Thyroid gland (tissue), 4 donors: ENCODE measurements around the gene UPP1. TPM values are rescaled to one million over a fixed set of nuclear protein-coding genes. Genes with fewer than 3 reads are reported as not detected.

Experiments
- DNase-seq, 2 donors: peaks; one replicate each; pipeline ENCODE4 v3.0.0-alpha.2; 2019
- H3K27ac ChIP-seq, 3 donors: fragments of 200-600 bp; sonication (generic); 1 replicate in 2 of 3; 2 replicates in 1 of 3; pipeline ENCODE4 v1.5.1; 2016 to 2019; ENCODE audit warnings: mild to moderate bottlenecking in 1 of 3, moderate library complexity in 1 of 3
- H3K27me3 ChIP-seq: fragments of 200-600 bp; sonication (generic); one replicate; pipeline ENCODE4 v1.5.1; 2019
- H3K36me3 ChIP-seq, 2 donors: fragments of 200-600 bp; sonication (generic); one replicate each; pipeline ENCODE4 v1.5.1; 2016 to 2019
- H3K4me1 ChIP-seq, 2 donors: fragments of 200-600 bp; sonication (generic); one replicate each; pipeline ENCODE4 v1.5.1; 2017 to 2019
- H3K4me3 ChIP-seq, 3 donors: fragments of 200-600 bp; sonication (generic); replicated peaks in 1 of 3; 1 replicate in 2 of 3; 2 replicates in 1 of 3; pipeline ENCODE4 v1.5.1; 2016; ENCODE audit warnings: mild to moderate bottlenecking in 1 of 3
- H3K9me3 ChIP-seq: fragments of 200-600 bp; sonication (generic); one replicate; pipeline ENCODE4 v1.5.1; 2017
- CTCF ChIP-seq, 6 experiments: fragments of 200-600 bp in 3 of 6; fragments of 450-650 bp in 3 of 6; sonication (generic) in 3 of 6; IDR thresholded peaks; one replicate each; pipeline ENCODE4 v1.5.1; 2016 to 2019; ENCODE audit warnings: antibody characterized with exemption in 6 of 6, mild to moderate bottlenecking in 2 of 6, inconsistent platforms in 1 of 6, moderate library complexity in 1 of 6
- POLR2A ChIP-seq, 2 donors: fragments of 450-650 bp; IDR thresholded peaks; one replicate each; pipeline ENCODE4 v1.6.1; 2017; ENCODE audit warnings: antibody characterized with exemption in 2 of 2, mild to moderate bottlenecking in 2 of 2, moderate library complexity in 1 of 2
- WGBS, 2 donors: methylation state at CpG; one replicate each; pipeline ENCODE4 v1.1.5; 2017; 5-methylcytosine and 5-hydroxymethylcytosine counted together
- intact Hi-C: fragments of 100-400 bp; cut with DNase I; formaldehyde crosslinking; loops from one replicate; pipeline ENCODE4 v1.15.1; 2023
- total RNA-seq, 4 donors: library from RNA; depleted of rRNA; stranded (reverse); fragments of >200 nt; gene quantifications; one replicate each; pipeline ENCODE4 v1.2.3, GENCODE V29; 2016

The UPP1 gene
- total RNA-seq, 4 donors from 2014 or later: 11.3 to 16.9 (median 15.0) TPM

- no peaks in the 10 kb centered on the region for H3K36me3 ChIP-seq
- no peak for TF ChIP-seq CTCF (IDR thresholded peaks at IDR 0.05)
- TF ChIP-seq POLR2A (IDR thresholded peaks at IDR 0.05): no peak
- WGBS, 2 donors: 61% methylated on average over 3 of the region's 3 CpGs
- H3K4me3 ChIP-seq: no peak overlapping the region
- no peaks in the 10 kb centered on the region for H3K4me1 ChIP-seq
- intact Hi-C loops: no loop called here
- DNase-seq: no peak
- H3K27ac ChIP-seq: no peak overlapping the region
- H3K9me3 ChIP-seq: no peaks in the 10 kb centered on the region
- H3K27me3 ChIP-seq: no peaks in the 10 kb centered on the region
Measured at GRCh38 chr7:48042636-48043035, 46.4 kb upstream of the UPP1 start.

GRCh38 chr7:48045195-48045765 is 43.8 kb upstream of the UPP1 start:
- intact Hi-C loops: no loop called here
- no peaks in the 10 kb centered on the region for H3K4me1 ChIP-seq
- DNase-seq: no peak
- H3K36me3 ChIP-seq: no peaks in the 10 kb centered on the region
- H3K27ac ChIP-seq: no peak overlapping the region
- 73 to 76% methylated on average over 9 of the region's 9 CpGs for WGBS, 2 donors
- no peak overlapping the region for H3K4me3 ChIP-seq
- H3K9me3 ChIP-seq: no peaks in the 10 kb centered on the region
- TF ChIP-seq POLR2A (IDR thresholded peaks at IDR 0.05) (no peak), CTCF (IDR thresholded peaks at IDR 0.05) (no peak)
- no peaks in the 10 kb centered on the region for H3K27me3 ChIP-seq

- Histone ChIP-seq H3K36me3 (no peaks in the 10 kb centered on the region), H3K4me1 (no peaks in the 10 kb centered on the region), H3K27ac (no peak overlapping the region), H3K4me3 (no peak overlapping the region), H3K27me3 (no peaks in the 10 kb centered on the region), H3K9me3 (no peaks in the 10 kb centered on the region)
- DNase-seq: no peak
- TF ChIP-seq CTCF (IDR thresholded peaks at IDR 0.05) (no peak), POLR2A (IDR thresholded peaks at IDR 0.05) (no peak)
- intact Hi-C loops: no loop called here
- 74 to 75% methylated on average over 14 of the region's 14 CpGs for WGBS, 2 donors
Measured at GRCh38 chr7:48046458-48046857, 42.6 kb upstream of the UPP1 start.

DNA sequence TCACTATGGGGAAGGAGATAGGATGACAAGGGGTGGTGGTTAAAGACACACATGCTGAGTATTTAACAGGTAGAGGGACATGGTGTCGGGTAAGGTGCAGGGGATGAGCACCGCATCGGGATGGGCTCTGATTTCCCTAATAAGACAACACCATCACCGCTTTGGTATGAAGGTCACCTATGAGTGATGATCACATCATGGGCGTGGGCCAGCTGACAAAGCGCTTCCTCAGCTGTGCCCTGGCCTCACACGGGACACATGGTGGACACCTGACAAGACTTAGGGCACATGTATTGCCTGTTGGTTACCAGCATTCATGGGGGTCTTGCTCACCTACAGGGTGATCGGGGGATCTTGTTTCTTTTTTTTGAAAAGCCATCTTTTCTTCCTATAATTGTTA is 41.0 kb upstream of the UPP1 start:
- no peaks in the 10 kb centered on the region for H3K36me3 ChIP-seq
- intact Hi-C loops: no loop called here
- no peaks in the 10 kb centered on the region for H3K27me3 ChIP-seq
- no peak overlapping the region for H3K4me3 ChIP-seq
- H3K27ac ChIP-seq: no peak overlapping the region
- no peak for DNase-seq
- H3K4me1 ChIP-seq: no peaks in the 10 kb centered on the region
- WGBS, 2 donors: 96 to 99% methylated on average over 8 of the region's 8 CpGs
- H3K9me3 ChIP-seq: no peaks in the 10 kb centered on the region
- TF ChIP-seq CTCF (IDR thresholded peaks at IDR 0.05): no peak
- no peak for TF ChIP-seq POLR2A (IDR thresholded peaks at IDR 0.05)

GRCh38 chr7:48049850-48050249 is 39.2 kb upstream of the UPP1 start:
- Histone ChIP-seq H3K4me3 (no peak overlapping the region), H3K36me3 (no peaks in the 10 kb centered on the region), H3K4me1 (no peaks in the 10 kb centered on the region), H3K27ac (no peak overlapping the region), H3K27me3 (no peaks in the 10 kb centered on the region), H3K9me3 (no peaks in the 10 kb centered on the region)
- TF ChIP-seq POLR2A (IDR thresholded peaks at IDR 0.05): no peak
- TF ChIP-seq CTCF (IDR thresholded peaks at IDR 0.05): no peak
- 77 to 88% methylated on average over 8 of the region's 8 CpGs for WGBS, 2 donors
- intact Hi-C loops: no loop called here
- no peak for DNase-seq
